K562 (cell line): ENCODE data around the gene ATP6V1F. TPM values are rescaled to one million over a fixed set of nuclear protein-coding genes. Genes with fewer than 3 reads are reported as not detected.

Experiments
- BHLHE40 ChIP-seq: IDR thresholded peaks from 2 replicates; pipeline ENCODE4 v1.6.1; 2011; ENCODE audit warnings: low read length, improper control_type of control experiment
- CXXC5 ChIP-seq: fragments of 250-450 bp; sonication (Bioruptor Pico); IDR thresholded peaks from 2 replicates; pipeline ENCODE4 v1.8.0; 2022; ENCODE audit warnings: inconsistent platforms, mild to moderate bottlenecking, moderate library complexity
- ELF1 ChIP-seq: fragments of 200-800 bp; sonication (Bioruptor generic); IDR thresholded peaks from 2 replicates; pipeline ENCODE4 v1.6.1; 2016; ENCODE audit warnings: missing genetic modification characterization, missing compliant biosample characterization
- EWSR1 ChIP-seq: fragments of 450-650 bp; IDR thresholded peaks from 2 replicates; pipeline ENCODE4 v1.6.1; 2018; ENCODE audit warnings: borderline replicate concordance, mild to moderate bottlenecking, low read depth, moderate library complexity; ENCODE audit not compliant: partially characterized antibody
- GATA2 ChIP-seq: sonication (generic); formaldehyde crosslinking; IDR thresholded peaks from 2 replicates; pipeline ENCODE4 v1.4.0; 2020; ENCODE audit warnings: mild to moderate bottlenecking, missing genetic modification reagents
- HNRNPH1 ChIP-seq: fragments of 200-400 bp; formaldehyde crosslinking; optimal IDR thresholded peaks from 2 replicates; pipeline ENCODE3; 2017; ENCODE audit warnings: low read depth, mild to moderate bottlenecking, low read length, moderate library complexity
- MAX ChIP-seq: sonication (generic); formaldehyde crosslinking; IDR thresholded peaks from 2 replicates; pipeline ENCODE4 v1.9.0; 2022; ENCODE audit warnings: mild to moderate bottlenecking, missing genetic modification reagents
- PHF21A ChIP-seq: fragments of 450-650 bp; IDR thresholded peaks from 2 replicates; pipeline ENCODE4 v1.6.1; 2017; ENCODE audit warnings: low read depth, borderline replicate concordance
- POLR2A ChIP-seq: fragments of 450-650 bp; conservative IDR thresholded peaks from 2 replicates; pipeline ENCODE4 v1.6.1; 2016
- POLR2AphosphoS5 ChIP-seq: IDR thresholded peaks from 2 replicates; pipeline ENCODE4 v1.6.1; 2011; ENCODE audit warnings: mild to moderate bottlenecking, low read depth, low read length, moderate library complexity; ENCODE audit not compliant: control insufficient read depth, insufficient read depth
- PRDM10 ChIP-seq: fragments of 450-650 bp; IDR thresholded peaks from 2 replicates; pipeline ENCODE4 v1.6.1; 2018; ENCODE audit not compliant: partially characterized antibody
- PTRF ChIP-seq: fragments of 450-650 bp; IDR thresholded peaks from 2 replicates; pipeline ENCODE4 v1.6.1; 2016; ENCODE audit warnings: mild to moderate bottlenecking, missing genetic modification characterization, missing compliant biosample characterization
- RNF2 ChIP-seq: sonication (generic); IDR thresholded peaks from 2 replicates; pipeline ENCODE4 v1.6.1; 2016
- TBL1XR1 ChIP-seq, 2 experiments: IDR thresholded peaks; 2 replicates each; pipeline ENCODE4 v1.6.1; 2012; ENCODE audit warnings: improper control_type of control experiment in 2 of 2, low read length in 2 of 2, mild to moderate bottlenecking in 1 of 2
- ZNF146 ChIP-seq: IDR thresholded peaks from one replicate; pipeline ENCODE4 v1.6.1; 2018; ENCODE audit warnings: missing compliant biosample characterization; ENCODE audit not compliant: unreplicated experiment
- ZNF830 ChIP-seq: fragments of 250-450 bp; sonication (Bioruptor Pico); IDR thresholded peaks from 2 replicates; pipeline ENCODE4 v1.5.0; 2021; ENCODE audit warnings: mild to moderate bottlenecking
- polyA plus RNA-seq, 8 experiments: library from polyadenylated mRNA; depleted of rRNA in 4 of 8; stranded (reverse) in 5 of 8; unstranded in 3 of 8; fragments of >200 nt; fragmentation: Nextera tagmentation in 2 of 8; fragmentation: Illumina TruSeq in 1 of 8; extraction: Ambion mirVana in 2 of 8; extraction: Trizol in 1 of 8; gene quantifications; 2 replicates each; pipeline versions ENCODE4 v1.2.1 to v1.2.3, GENCODE V29; 2011 to 2014; ENCODE audit warnings: inconsistent platforms in 1 of 8, missing spikeins in 1 of 8
- total RNA-seq, 7 experiments: library from RNA; depleted of rRNA in 6 of 7; stranded (reverse); fragments of >200 nt in 6 of 7; fragmentation: Illumina TruSeq in 2 of 7; extraction: Trizol in 2 of 7; gene quantifications; 2 replicates each; pipeline versions ENCODE4 v1.2.1 to v1.2.3, GENCODE V29; 2011 to 2021; ENCODE audit warnings: low replicate concordance in 1 of 7
- TF ChIP-seq, protein P1 (sequence below): fragments of 450-650 bp; IDR thresholded peaks from 2 replicates; pipeline ENCODE4 v1.7.1; 2018; ENCODE audit warnings: mild to moderate bottlenecking, low read depth; ENCODE audit not compliant: partially characterized antibody

The ATP6V1F gene
- total and polyA plus RNA-seq, 9 of the 15 experiments (the other 6 are each of a cell fraction or from before 2014, with no cell fraction given) = 206 to 1,123 (median 542) TPM

DNA sequence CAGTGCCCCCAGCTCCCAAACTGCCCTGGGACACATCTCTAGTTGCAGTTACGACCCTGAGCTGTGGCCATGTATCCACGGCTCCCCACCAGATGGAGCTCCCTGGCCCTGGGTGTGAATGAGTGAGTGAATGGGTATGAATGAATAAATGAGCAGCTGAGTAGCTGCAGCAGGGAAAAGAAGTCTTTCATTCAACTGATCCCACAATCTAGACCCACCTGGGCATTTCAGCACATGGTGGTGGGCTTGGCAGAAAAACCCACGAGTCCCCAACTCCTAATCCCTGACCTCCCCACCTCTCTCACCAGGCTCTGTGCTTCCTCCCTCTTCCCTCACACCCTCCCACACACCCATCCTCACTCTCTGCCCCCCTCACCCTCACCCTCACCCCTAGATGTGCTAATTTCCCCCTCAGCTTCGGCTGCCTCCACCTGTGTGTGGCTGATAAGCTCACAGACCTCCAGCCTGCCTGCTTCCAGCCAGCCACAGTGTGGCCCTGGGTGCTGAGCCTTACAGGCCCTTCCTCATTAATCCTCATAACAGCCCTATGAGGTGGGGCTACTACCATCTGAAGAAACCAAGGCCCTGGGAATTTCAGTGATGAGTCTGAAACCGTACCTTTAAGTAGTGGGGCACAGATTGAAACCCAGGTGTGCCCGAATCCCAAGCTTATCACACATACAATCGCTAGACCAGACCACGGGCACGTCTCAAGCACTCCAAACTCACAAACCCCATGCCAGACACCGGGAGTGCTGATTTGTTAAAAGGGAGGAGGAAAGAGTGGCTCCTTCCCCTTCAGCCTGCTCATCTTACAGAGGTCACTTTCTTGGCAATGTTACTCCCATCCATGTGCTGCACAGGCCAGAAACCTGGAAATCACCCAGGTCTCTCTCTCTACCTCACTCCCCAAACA is 2.2 kb upstream of the ATP6V1F start (continued):
- peak; percentile 87; the same call in 1 of the 2 replicates for TF ChIP-seq PHF21A
- peak in 1 of 2 experiments; percentile 70; a peak in 3 of 4 replicates for TF ChIP-seq TBL1XR1 (IDR thresholded peaks at IDR 0.05; ENCODE audit: low read length in 2 of 2)
- TF ChIP-seq POLR2A = peak; percentile 72
- no peak for TF ChIP-seq ZNF146 (CRISPR knock-in tag)
- TF ChIP-seq RNF2 = peak; percentile 95
- TF ChIP-seq ELF1 = no peak
- TF ChIP-seq, protein P1, sequence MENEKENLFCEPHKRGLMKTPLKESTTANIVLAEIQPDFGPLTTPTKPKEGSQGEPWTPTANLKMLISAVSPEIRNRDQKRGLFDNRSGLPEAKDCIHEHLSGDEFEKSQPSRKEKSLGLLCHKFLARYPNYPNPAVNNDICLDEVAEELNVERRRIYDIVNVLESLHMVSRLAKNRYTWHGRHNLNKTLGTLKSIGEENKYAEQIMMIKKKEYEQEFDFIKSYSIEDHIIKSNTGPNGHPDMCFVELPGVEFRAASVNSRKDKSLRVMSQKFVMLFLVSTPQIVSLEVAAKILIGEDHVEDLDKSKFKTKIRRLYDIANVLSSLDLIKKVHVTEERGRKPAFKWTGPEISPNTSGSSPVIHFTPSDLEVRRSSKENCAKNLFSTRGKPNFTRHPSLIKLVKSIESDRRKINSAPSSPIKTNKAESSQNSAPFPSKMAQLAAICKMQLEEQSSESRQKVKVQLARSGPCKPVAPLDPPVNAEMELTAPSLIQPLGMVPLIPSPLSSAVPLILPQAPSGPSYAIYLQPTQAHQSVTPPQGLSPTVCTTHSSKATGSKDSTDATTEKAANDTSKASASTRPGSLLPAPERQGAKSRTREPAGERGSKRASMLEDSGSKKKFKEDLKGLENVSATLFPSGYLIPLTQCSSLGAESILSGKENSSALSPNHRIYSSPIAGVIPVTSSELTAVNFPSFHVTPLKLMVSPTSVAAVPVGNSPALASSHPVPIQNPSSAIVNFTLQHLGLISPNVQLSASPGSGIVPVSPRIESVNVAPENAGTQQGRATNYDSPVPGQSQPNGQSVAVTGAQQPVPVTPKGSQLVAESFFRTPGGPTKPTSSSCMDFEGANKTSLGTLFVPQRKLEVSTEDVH = peak; percentile 13
- TF ChIP-seq MAX (CRISPR knock-in tag) = peak; percentile 77
- peak; percentile 50; the same call in 1 of the 2 replicates for TF ChIP-seq BHLHE40
- peak; percentile 55 for TF ChIP-seq PRDM10
- TF ChIP-seq EWSR1 = no peak
- TF ChIP-seq CXXC5 = peak; percentile 64
- TF ChIP-seq POLR2AphosphoS5 = peak; percentile 96
- 0 out of 2 replicates have a peak, but pooled peaks have one; percentile 13 for TF ChIP-seq ZNF830 (CRISPR knock-in tag)
- TF ChIP-seq HNRNPH1 = no peak
- TF ChIP-seq GATA2 (CRISPR knock-in tag) = peak; percentile 94
- no peak for TF ChIP-seq PTRF (tag)
